IMR-90 (cell line): ENCODE results near the gene COL9A3. TPM values are rescaled to one million over a fixed set of nuclear protein-coding genes. Genes with fewer than 3 reads are reported as not detected.

Experiments
- ATAC-seq: fragments of 200-7000 bp; cut with Tn5 transposase; 2 replicates; pipeline ENCODE4 v1.9.1; 2020; ENCODE audit warnings: low read depth, mild to moderate bottlenecking, moderate library complexity
- BruUV-seq: library from RNA; stranded (reverse); fragments of 400-500 nt; replicated peaks from 2 replicates; lab custom pipeline; 2021; lab: Mats Ljungman, UMichigan
- CTCF ChIA-PET: fragments of 300-600 bp; formaldehyde crosslinking; extraction: SDS; loops from one replicate; lab custom pipeline; 2021; ENCODE audit warnings: antibody characterized with exemption; lab: Yijun Ruan, JAX
- POLR2A ChIA-PET: fragments of 300-600 bp; sonication (Branson Sonifier 250); formaldehyde crosslinking; loops from one replicate; lab custom pipeline; 2022; ENCODE audit warnings: antibody characterized with exemption; ENCODE audit not compliant: unreplicated experiment; lab: Charles Lee
- DNase-seq: peaks from one replicate; pipeline ENCODE4 v3.0.0; 2013
- H2AFZ ChIP-seq: replicated peaks from 2 replicates; pipeline ENCODE3; 2013; ENCODE audit warnings: low read length, mild to moderate bottlenecking; ENCODE audit not compliant: poor library complexity
- H2AK5ac ChIP-seq: 2 replicates; pipeline ENCODE4 v1.6.1; 2013; ENCODE audit warnings: low read depth, low read length, inconsistent platforms
- H2AK9ac ChIP-seq: replicated peaks from 2 replicates; pipeline ENCODE3; 2013; ENCODE audit warnings: mild to moderate bottlenecking, low read depth, low read length, moderate library complexity; ENCODE audit not compliant: poor library complexity
- H2BK120ac ChIP-seq: 2 replicates; pipeline ENCODE4 v1.6.1; 2013; ENCODE audit warnings: low read depth, low read length, inconsistent platforms
- H2BK15ac ChIP-seq: 3 replicates; pipeline ENCODE4 v1.6.1; 2013; ENCODE audit warnings: low read depth, low read length, inconsistent platforms
- H2BK20ac ChIP-seq: 2 replicates; pipeline ENCODE4 v1.6.1; 2013; ENCODE audit warnings: low read depth, mild to moderate bottlenecking, inconsistent platforms, low read length, moderate library complexity
- H2BK5ac ChIP-seq: 2 replicates; pipeline ENCODE4 v1.6.1; 2013; ENCODE audit warnings: mild to moderate bottlenecking, low read depth, low read length, inconsistent platforms; ENCODE audit not compliant: poor library complexity, severe bottlenecking
- H3K14ac ChIP-seq: replicated peaks from 2 replicates; pipeline ENCODE4 v1.6.1; 2013; ENCODE audit warnings: low read depth, low read length, inconsistent platforms
- H3K18ac ChIP-seq: 2 replicates; pipeline ENCODE4 v1.6.1; 2013; ENCODE audit warnings: low read depth, low read length, control low read depth
- H3K23ac ChIP-seq: 2 replicates; pipeline ENCODE4 v1.6.1; 2013; ENCODE audit warnings: low read depth, low read length, inconsistent platforms
- H3K27ac ChIP-seq: 2 replicates; pipeline ENCODE4 v1.5.1; 2013; ENCODE audit warnings: mild to moderate bottlenecking, control low read depth, low read length; ENCODE audit not compliant: insufficient read depth
- H3K27me3 ChIP-seq: 2 replicates; pipeline ENCODE4 v1.6.1; 2013; ENCODE audit warnings: low read length; ENCODE audit not compliant: control insufficient read depth, insufficient read depth
- H3K36me3 ChIP-seq: 2 replicates; pipeline ENCODE4 v1.6.1; 2013; ENCODE audit warnings: low read length, mixed read lengths; ENCODE audit not compliant: control insufficient read depth, insufficient read depth
- H3K4ac ChIP-seq: 2 replicates; pipeline ENCODE4 v1.6.1; 2013; ENCODE audit warnings: low read depth, low read length, inconsistent platforms
- H3K4me1 ChIP-seq: 2 replicates; pipeline ENCODE4 v1.6.1; 2013; ENCODE audit warnings: low read length, mixed read lengths; ENCODE audit not compliant: control insufficient read depth, insufficient read depth
- H3K4me2 ChIP-seq: 2 replicates; pipeline ENCODE4 v1.6.1; 2013; ENCODE audit warnings: low read depth, mild to moderate bottlenecking, control low read depth, low read length, moderate library complexity
- H3K4me3 ChIP-seq: 2 replicates; pipeline ENCODE4 v1.5.1; 2013; ENCODE audit warnings: low read depth, mild to moderate bottlenecking, control low read depth, low read length, moderate library complexity; ENCODE audit not compliant: insufficient read depth
- H3K56ac ChIP-seq: 2 replicates; pipeline ENCODE4 v1.6.1; 2013; ENCODE audit warnings: low read length, inconsistent platforms; ENCODE audit not compliant: insufficient read depth; ENCODE audit errors: extremely low read depth
- H3K79me1 ChIP-seq, 2 experiments: 2 replicates each; pipeline ENCODE4 v1.6.1; 2013; ENCODE audit warnings: low read length in 2 of 2, inconsistent platforms in 1 of 2, low read depth in 1 of 2
- H3K9ac ChIP-seq: 2 replicates; pipeline ENCODE4 v1.6.1; 2013; ENCODE audit warnings: low read depth, low read length, control low read depth
- H3K9me1 ChIP-seq: 2 replicates; pipeline ENCODE4 v1.6.1; 2013; ENCODE audit warnings: low read length, inconsistent platforms; ENCODE audit not compliant: insufficient read depth
- H3K9me3 ChIP-seq: 2 replicates; pipeline ENCODE4 v1.6.1; 2013; ENCODE audit warnings: low read length; ENCODE audit not compliant: control insufficient read depth, insufficient read depth
- H4K20me1 ChIP-seq: 2 replicates; pipeline ENCODE4 v1.6.1; 2013; ENCODE audit warnings: low read length, inconsistent platforms; ENCODE audit not compliant: insufficient read depth
- H4K5ac ChIP-seq: 2 replicates; pipeline ENCODE4 v1.6.1; 2013; ENCODE audit warnings: mild to moderate bottlenecking, low read depth, low read length, control low read depth
- H4K8ac ChIP-seq, 2 experiments: 2 replicates each; pipeline ENCODE4 v1.6.1; 2013; ENCODE audit warnings: low read depth in 2 of 2, low read length in 2 of 2, control low read depth in 1 of 2, inconsistent platforms in 1 of 2
- H4K91ac ChIP-seq: 2 replicates; pipeline ENCODE4 v1.6.1; 2013; ENCODE audit warnings: low read depth, low read length, inconsistent platforms; ENCODE audit not compliant: insufficient read depth
- BHLHE40 ChIP-seq: fragments of 150-350 bp; IDR thresholded peaks from 2 replicates; pipeline ENCODE4 v1.6.1; 2016; ENCODE audit warnings: mild to moderate bottlenecking, low read depth, low read length
- CEBPB ChIP-seq: IDR thresholded peaks from 2 replicates; pipeline ENCODE4 v1.6.1; 2012; ENCODE audit warnings: low read depth, low read length, improper control_type of control experiment
- CHD1 ChIP-seq: IDR thresholded peaks from 2 replicates; pipeline ENCODE4 v1.6.1; 2012; ENCODE audit warnings: low read depth, low read length, improper control_type of control experiment
- CTCF ChIP-seq: conservative IDR thresholded peaks from 2 replicates; pipeline ENCODE4 v1.5.1; 2012; ENCODE audit warnings: mild to moderate bottlenecking, low read depth, low read length, improper control_type of control experiment
- FOS ChIP-seq: fragments of 150-350 bp; IDR thresholded peaks from 2 replicates; pipeline ENCODE4 v1.6.1; 2016; ENCODE audit warnings: low read depth, low read length
- MAFK ChIP-seq: IDR thresholded peaks from 2 replicates; pipeline ENCODE4 v1.6.1; 2012; ENCODE audit warnings: low read depth, low read length, improper control_type of control experiment
- MAZ ChIP-seq: IDR thresholded peaks from 2 replicates; pipeline ENCODE4 v1.6.1; 2012; ENCODE audit warnings: low read depth, mild to moderate bottlenecking, low read length, improper control_type of control experiment, moderate library complexity, borderline replicate concordance
- MXI1 ChIP-seq: IDR thresholded peaks from 2 replicates; pipeline ENCODE4 v1.6.1; 2012; ENCODE audit warnings: low read depth, mild to moderate bottlenecking, low read length, moderate library complexity, borderline replicate concordance
- NFE2L2 ChIP-seq: fragments of 150-350 bp; IDR thresholded peaks from 2 replicates; pipeline ENCODE4 v1.6.1; 2016; ENCODE audit warnings: low read depth, mild to moderate bottlenecking, low read length
- POLR2A ChIP-seq: IDR thresholded peaks from 2 replicates; pipeline ENCODE4 v1.6.1; 2012; ENCODE audit warnings: mild to moderate bottlenecking, low read depth, low read length
- RAD21 ChIP-seq: IDR thresholded peaks from 2 replicates; pipeline ENCODE4 v1.6.1; 2012; ENCODE audit warnings: low read length, improper control_type of control experiment
- RCOR1 ChIP-seq: IDR thresholded peaks from 2 replicates; pipeline ENCODE4 v1.6.1; 2012; ENCODE audit warnings: mild to moderate bottlenecking, low read length, improper control_type of control experiment; ENCODE audit not compliant: insufficient replicate concordance
- RFX5 ChIP-seq: IDR thresholded peaks from 2 replicates; pipeline ENCODE4 v1.8.0; 2012; ENCODE audit warnings: low read depth, mild to moderate bottlenecking, low read length, moderate library complexity
- SMC3 ChIP-seq: fragments of 150-350 bp; IDR thresholded peaks from 2 replicates; pipeline ENCODE4 v1.6.1; 2016; ENCODE audit warnings: low read depth, mild to moderate bottlenecking, antibody characterized with exemption, low read length, moderate library complexity
- USF2 ChIP-seq: fragments of 150-350 bp; IDR thresholded peaks from 2 replicates; pipeline ENCODE4 v1.6.1; 2017; ENCODE audit warnings: mild to moderate bottlenecking, antibody characterized with exemption, low read length, low read depth
- WGBS, 2 experiments: methylation state at CpG; one replicate each; pipeline versions ENCODE4 v1.1.5 to v1.1.7; 2013; ENCODE audit warnings: missing lambda C conversion rate in 2 of 2; ENCODE audit not compliant: insufficient read length in 1 of 2; ENCODE audit errors: extremely low coverage in 2 of 2; 5-methylcytosine and 5-hydroxymethylcytosine counted together
- dilution Hi-C: fragments of 300-500 bp; cut with HindIII; formaldehyde crosslinking; loops from one replicate; pipeline ENCODE4 v1.14.3; 2018; ENCODE audit warnings: low sequenced_read_pairs; ENCODE audit not compliant: unreplicated experiment
- in situ Hi-C: fragments of 300-500 bp; cut with MboI; formaldehyde crosslinking; loops from 3 replicates; pipeline ENCODE4 v1.14.3; 2019; ENCODE audit warnings: low sequenced_read_pairs, inconsistent platforms, mixed read lengths
- intact Hi-C: fragments of 100-400 bp; cut with micrococcal nuclease; formaldehyde crosslinking; loops from 2 replicates; pipeline ENCODE4 v1.10.0; 2022
- polyA plus RNA-seq, 3 experiments: library from polyadenylated mRNA; depleted of rRNA; stranded (reverse); fragments of >200 nt; gene quantifications; 2 replicates each; pipeline ENCODE4 v1.2.3, GENCODE V29; 2012; ENCODE audit warnings: low replicate concordance in 1 of 3
- total RNA-seq: library from RNA; depleted of rRNA; stranded (reverse); fragments of >200 nt; gene quantifications from 2 replicates; pipeline ENCODE4 v1.2.3, GENCODE V29; 2012

The COL9A3 gene
- total and polyA plus RNA-seq, 2 of the 4 experiments (the other 2 are of a cell fraction) = 0.36 to 1.4 TPM

DNA sequence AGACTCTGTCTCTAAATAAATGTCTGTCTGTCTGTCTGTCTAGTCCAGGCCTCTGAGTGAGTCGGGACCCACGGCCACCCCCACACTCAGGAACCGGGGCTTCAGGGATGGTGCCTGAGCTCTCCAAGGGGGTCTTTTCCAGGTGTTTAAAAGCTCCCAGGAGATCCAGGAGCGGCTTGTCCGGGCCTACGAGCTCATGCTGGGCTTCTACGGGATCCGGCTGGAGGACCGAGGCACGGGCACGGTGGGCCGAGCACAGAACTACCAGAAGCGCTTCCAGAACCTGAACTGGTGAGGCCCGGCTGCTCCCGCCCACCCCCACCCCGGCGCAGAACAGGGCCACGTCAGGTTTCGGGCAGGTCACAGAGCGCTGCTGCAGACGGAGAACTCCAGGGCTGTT is 5.5 kb upstream of the COL9A3 start:
- Histone ChIP-seq H4K91ac (no peak overlapping the region), H3K79me1 (peaks cover 19 to 35% of the 10 kb centered on the region in 2 experiments), H3K4ac (no peak overlapping the region), H3K9me1 (no peaks in the 10 kb centered on the region), H4K20me1 (peaks cover 49% of the 10 kb centered on the region), H2AK5ac (no peak overlapping the region), H2BK120ac (no peak overlapping the region), H3K18ac (no peak overlapping the region), H2AFZ (no peak overlapping the region), H3K4me2 (no peak overlapping the region), H4K8ac (no peak overlapping the region), H3K56ac (no peak overlapping the region), H3K27me3 (peaks cover 9% of the 10 kb centered on the region), H4K5ac (no peak overlapping the region), H3K9me3 (no peaks in the 10 kb centered on the region), H3K36me3 (peaks cover 48% of the 10 kb centered on the region), H3K27ac (no peak overlapping the region), H3K4me3 (no peak overlapping the region), H2BK5ac (no peak overlapping the region), H2BK20ac (no peak overlapping the region), H3K23ac (no peak overlapping the region), H2AK9ac (no peak overlapping the region), H3K4me1 (peaks cover 9% of the 10 kb centered on the region), H2BK15ac (no peak overlapping the region), H3K9ac (no peak overlapping the region), H3K14ac (no peak overlapping the region)
- ChIA-PET POLR2A (no interaction called here), CTCF (no interaction called here)
- no peak for DNase-seq
- dilution Hi-C loops (no loop called here), intact Hi-C loops (no loop called here), in situ Hi-C loops (no loop called here)
- no TSS peak for BruUV-seq
- ATAC-seq = no peak
- WGBS, 2 experiments = 95% methylated on average over 9 of the region's 21 CpGs; no CpG with 5 or more reads in 1 of the 2 experiments
- no peak for TF ChIP-seq NFE2L2
- TF ChIP-seq CEBPB = no peak
- TF ChIP-seq MAZ = no peak
- no peak for TF ChIP-seq USF2
- no peak for TF ChIP-seq FOS
- no peak for TF ChIP-seq MXI1
- TF ChIP-seq BHLHE40 = no peak
- no peak for TF ChIP-seq SMC3
- no peak for TF ChIP-seq CHD1
- no peak for TF ChIP-seq MAFK
- no peak for TF ChIP-seq CTCF
- no peak for TF ChIP-seq RAD21
- TF ChIP-seq RFX5 = no peak
- TF ChIP-seq RCOR1 = no peak
- no peak for TF ChIP-seq POLR2A
